B cell (primary cell): ENCODE data around the gene VWA5B2.

ENCODE experiments used
- CTCF ChIP-seq: fragments of 200-600 bp; IDR thresholded peaks from one replicate; pipeline ENCODE4 v1.8.0; 2022; ENCODE audit warnings: antibody characterized with exemption, mild to moderate bottlenecking
- EZH2 ChIP-seq: IDR thresholded peaks from 2 replicates; pipeline ENCODE4 v1.6.1; 2012; ENCODE audit warnings: borderline replicate concordance, low read depth, mild to moderate bottlenecking, moderate library complexity, low read length; ENCODE audit not compliant: insufficient read depth, poor library complexity, severe bottlenecking

GRCh38 chr3:184277366-184277765 is 48.0 kb downstream of the VWA5B2 start:
- TF ChIP-seq CTCF (no peak), EZH2 (no peak)
